Calu3 (cell line): ENCODE results near the gene LRRC45. TPM values are rescaled to one million over a fixed set of nuclear protein-coding genes. Genes with fewer than 3 reads are reported as not detected.

Experiments
- BruUV-seq: library from RNA; stranded (reverse); fragments of 400-500 nt; replicated peaks from 2 replicates; lab custom pipeline; 2021; lab: Mats Ljungman, UMichigan
- CTCF ChIA-PET: fragments of 300-600 bp; sonication (Branson Sonifier 250); formaldehyde crosslinking; loops from one replicate; lab custom pipeline; 2022; ENCODE audit warnings: antibody characterized with exemption; lab: Charles Lee
- DNase-seq: peaks from one replicate; pipeline ENCODE4 v3.0.0; 2022
- H3K27ac Mint-ChIP-seq: one replicate; pipeline ENCODE4 v1.8.0; 2022; ENCODE audit warnings: mixed read lengths; ENCODE audit not compliant: unreplicated experiment
- H3K27me3 Mint-ChIP-seq: one replicate; pipeline ENCODE4 v1.8.0; 2022; ENCODE audit warnings: mixed read lengths; ENCODE audit not compliant: unreplicated experiment
- H3K36me3 Mint-ChIP-seq: one replicate; pipeline ENCODE4 v1.8.0; 2022; ENCODE audit warnings: mild to moderate bottlenecking, moderate library complexity, mixed read lengths; ENCODE audit not compliant: insufficient read depth, unreplicated experiment
- H3K4me1 Mint-ChIP-seq: one replicate; pipeline ENCODE4 v1.8.0; 2022; ENCODE audit warnings: mild to moderate bottlenecking, low read depth, mixed read lengths; ENCODE audit not compliant: unreplicated experiment
- H3K4me3 Mint-ChIP-seq: one replicate; pipeline ENCODE4 v1.8.0; 2022; ENCODE audit warnings: mild to moderate bottlenecking, low read depth, moderate library complexity, mixed read lengths; ENCODE audit not compliant: unreplicated experiment
- H3K9me3 Mint-ChIP-seq: one replicate; pipeline ENCODE4 v1.8.0; 2022; ENCODE audit warnings: low read depth, mixed read lengths; ENCODE audit not compliant: unreplicated experiment
- intact Hi-C: fragments of 100-400 bp; cut with micrococcal nuclease; formaldehyde crosslinking; loops from one replicate; pipeline ENCODE4 v1.10.0; 2022; ENCODE audit not compliant: unreplicated experiment
- total RNA-seq: library from RNA; stranded (reverse); gene quantifications from 2 replicates; pipeline ENCODE4 v1.2.3, GENCODE V29; 2022
- TF ChIP-seq, protein P1 (sequence below): fragments of 200-600 bp; IDR thresholded peaks from one replicate; pipeline ENCODE4 v1.8.0; 2022; ENCODE audit warnings: antibody characterized with exemption; ENCODE audit not compliant: unreplicated experiment

The LRRC45 gene
- total RNA-seq, 1 experiment from 2014 or later, result 32.6 TPM

GRCh38 chr17:81999976-82000802 is 22.9 kb upstream of the LRRC45 start:
- DNase-seq, result no peak
- no TSS peak for BruUV-seq
- peaks cover 25% of the 10 kb centered on the region for H3K36me3 Mint-ChIP-seq
- no peak overlapping the region for H3K4me3 Mint-ChIP-seq
- H3K4me1 Mint-ChIP-seq, result no peaks in the 10 kb centered on the region
- TF ChIP-seq, protein P1, sequence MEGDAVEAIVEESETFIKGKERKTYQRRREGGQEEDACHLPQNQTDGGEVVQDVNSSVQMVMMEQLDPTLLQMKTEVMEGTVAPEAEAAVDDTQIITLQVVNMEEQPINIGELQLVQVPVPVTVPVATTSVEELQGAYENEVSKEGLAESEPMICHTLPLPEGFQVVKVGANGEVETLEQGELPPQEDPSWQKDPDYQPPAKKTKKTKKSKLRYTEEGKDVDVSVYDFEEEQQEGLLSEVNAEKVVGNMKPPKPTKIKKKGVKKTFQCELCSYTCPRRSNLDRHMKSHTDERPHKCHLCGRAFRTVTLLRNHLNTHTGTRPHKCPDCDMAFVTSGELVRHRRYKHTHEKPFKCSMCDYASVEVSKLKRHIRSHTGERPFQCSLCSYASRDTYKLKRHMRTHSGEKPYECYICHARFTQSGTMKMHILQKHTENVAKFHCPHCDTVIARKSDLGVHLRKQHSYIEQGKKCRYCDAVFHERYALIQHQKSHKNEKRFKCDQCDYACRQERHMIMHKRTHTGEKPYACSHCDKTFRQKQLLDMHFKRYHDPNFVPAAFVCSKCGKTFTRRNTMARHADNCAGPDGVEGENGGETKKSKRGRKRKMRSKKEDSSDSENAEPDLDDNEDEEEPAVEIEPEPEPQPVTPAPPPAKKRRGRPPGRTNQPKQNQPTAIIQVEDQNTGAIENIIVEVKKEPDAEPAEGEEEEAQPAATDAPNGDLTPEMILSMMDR, result no peak
- CTCF ChIA-PET, result no interaction called here
- no peaks in the 10 kb centered on the region for H3K9me3 Mint-ChIP-seq
- intact Hi-C loops, result no loop called here
- no peak overlapping the region for H3K27ac Mint-ChIP-seq
- H3K27me3 Mint-ChIP-seq, result no peaks in the 10 kb centered on the region

- H3K9me3 Mint-ChIP-seq, result no peaks in the 10 kb centered on the region
- no peaks in the 10 kb centered on the region for H3K4me1 Mint-ChIP-seq
- no TSS peak for BruUV-seq
- intact Hi-C loops, result no loop called here
- CTCF ChIA-PET, result interaction anchor here (1.2 kb wide), 1 partner anchor 10 kb away, joined by 5 read pairs; no protein-coding TSS in a partner anchor
- TF ChIP-seq, protein P1, result no peak
- H3K27me3 Mint-ChIP-seq, result no peaks in the 10 kb centered on the region
- H3K4me3 Mint-ChIP-seq, result no peak overlapping the region
- no peak overlapping the region for H3K27ac Mint-ChIP-seq
- H3K36me3 Mint-ChIP-seq, result peaks cover 20% of the 10 kb centered on the region
- DNase-seq, result no peak
Measured at GRCh38 chr17:82000803-82001570, 22.1 kb upstream of the LRRC45 start.

DNA sequence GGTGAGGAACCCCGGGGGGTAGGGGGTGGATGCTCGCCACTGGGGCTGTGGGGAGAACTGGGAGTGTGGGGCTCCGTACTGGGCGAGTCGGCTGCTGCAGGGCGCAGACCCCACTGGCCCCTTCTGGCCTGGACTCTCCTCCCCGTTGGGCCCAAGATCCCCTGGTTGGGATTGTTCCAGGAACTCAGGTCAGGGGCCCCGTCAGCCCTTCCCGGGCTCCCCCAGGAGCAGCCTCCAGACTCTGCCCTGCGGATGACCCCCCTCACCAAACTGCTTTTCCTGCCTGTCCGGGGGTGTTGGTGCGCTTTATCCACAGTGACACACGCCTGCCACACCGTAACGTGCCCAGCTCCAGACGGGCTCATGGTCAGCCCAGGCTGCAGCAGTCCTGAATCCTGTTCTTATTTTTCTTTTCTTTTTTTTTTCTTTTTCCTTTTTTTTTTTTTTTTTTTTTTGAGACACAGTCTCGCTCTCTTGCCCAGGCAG is 21.5 kb upstream of the LRRC45 start:
- no TSS peak for BruUV-seq
- no peak for DNase-seq
- H3K4me1 Mint-ChIP-seq, result no peaks in the 10 kb centered on the region
- H3K27ac Mint-ChIP-seq, result no peak overlapping the region
- H3K27me3 Mint-ChIP-seq, result no peaks in the 10 kb centered on the region
- TF ChIP-seq, protein P1, result no peak
- intact Hi-C loops, result no loop called here
- CTCF ChIA-PET, result interaction anchor here (1.2 kb wide), 1 partner anchor 10 kb away, joined by 5 read pairs; no protein-coding TSS in a partner anchor
- no peaks in the 10 kb centered on the region for H3K9me3 Mint-ChIP-seq
- peaks cover 14% of the 10 kb centered on the region for H3K36me3 Mint-ChIP-seq
- H3K4me3 Mint-ChIP-seq, result no peak overlapping the region

- intact Hi-C loops, result no loop called here
- peak; percentile 76 for DNase-seq
- TF ChIP-seq, protein P1, result no peak
- H3K36me3 Mint-ChIP-seq, result peaks cover 17% of the 10 kb centered on the region
- no peak overlapping the region for H3K27ac Mint-ChIP-seq
- H3K4me1 Mint-ChIP-seq, result no peaks in the 10 kb centered on the region
- no TSS peak for BruUV-seq
- no peak overlapping the region for H3K4me3 Mint-ChIP-seq
- CTCF ChIA-PET, result interaction anchor here (0.6 to 1.1 kb wide), 2 partner anchors 9 to 19 kb away, joined by 3 read pairs; partner anchors contain the start of genes CENPX and LRRC45
- H3K27me3 Mint-ChIP-seq, result no peaks in the 10 kb centered on the region
- H3K9me3 Mint-ChIP-seq, result no peaks in the 10 kb centered on the region
Measured at GRCh38 chr17:82003411-82004381, 19.4 kb upstream of the LRRC45 start.
